Measurements from ENCODE around the gene FBXW11.
"Not testable (repeated sequence)": the region's sequence is repeated elsewhere in the genome, so short reads cannot be mapped to it uniquely, and the experiment has no call there.

The FBXW11 gene

GRCh38 chr5:171952021-171952420 is 54.4 kb downstream of the FBXW11 start:
- DNase-seq: no peak

- no peak for DNase-seq
Observed at GRCh38 chr5:171951218-171951617, 55.2 kb downstream of the FBXW11 start.

GRCh38 chr5:171946000-171946781 is 60.2 kb downstream of the FBXW11 start:
- no peak for DNase-seq

- no peak for DNase-seq
Observed at GRCh38 chr5:171945476-171945875, 61.0 kb downstream of the FBXW11 start.

- DNase-seq: no peak
Observed at GRCh38 chr5:171945066-171945465, 61.4 kb downstream of the FBXW11 start.

- not testable (repeated sequence) for DNase-seq
Observed at GRCh38 chr5:171942112-171942516, 64.3 kb downstream of the FBXW11 start.

- not testable (repeated sequence) for DNase-seq
Observed at GRCh38 chr5:171941675-171942074, 64.8 kb downstream of the FBXW11 start.

GRCh38 chr5:171941275-171941674 is 65.2 kb downstream of the FBXW11 start:
- not testable (repeated sequence) for DNase-seq

GRCh38 chr5:171939951-171940350 is 66.5 kb downstream of the FBXW11 start:
- DNase-seq: no peak

- no peak for DNase-seq
Observed at GRCh38 chr5:171938358-171938757, 68.1 kb downstream of the FBXW11 start.

- DNase-seq: no peak
Observed at GRCh38 chr5:171937351-171937750, 69.1 kb downstream of the FBXW11 start.

- no peak for DNase-seq
Observed at GRCh38 chr5:171934586-171934985, 71.9 kb downstream of the FBXW11 start.

GRCh38 chr5:171931163-171931562 is 75.3 kb downstream of the FBXW11 start:
- DNase-seq: no peak

- DNase-seq: no peak
Observed at GRCh38 chr5:171927345-171927941, 79.0 kb downstream of the FBXW11 start.

GRCh38 chr5:171926311-171926710 is 80.1 kb downstream of the FBXW11 start:
- no peak for DNase-seq

- no peak for DNase-seq
Observed at GRCh38 chr5:171924493-171925122, 81.8 kb downstream of the FBXW11 start.

GRCh38 chr5:171920765-171921391 is 85.6 kb downstream of the FBXW11 start:
- DNase-seq: no peak

- DNase-seq: not testable (repeated sequence)
Observed at GRCh38 chr5:171915700-171916099, 90.7 kb downstream of the FBXW11 start.

GRCh38 chr5:171914726-171915338 is 91.6 kb downstream of the FBXW11 start:
- DNase-seq: no peak

- DNase-seq: no peak
Observed at GRCh38 chr5:171913987-171914273, 92.5 kb downstream of the FBXW11 start.

- DNase-seq: no peak
Observed at GRCh38 chr5:171911152-171911551, 95.3 kb downstream of the FBXW11 start.

GRCh38 chr5:171908638-171909037 is 97.8 kb downstream of the FBXW11 start:
- DNase-seq: no peak

- DNase-seq: no peak
Observed at GRCh38 chr5:171907725-171908343, 98.6 kb downstream of the FBXW11 start.
